NCI-H345 treated with DMSO at 0.1 percent for 48 hours (cell line): Measurements from ENCODE around the gene ARIH1.
A peak's percentile ranks its signal among the peaks of the same experiment; 100 is the strongest.
"Not testable (repeated sequence)": the region's sequence is repeated elsewhere in the genome, so short reads cannot be mapped to it uniquely, and the experiment has no call there.

ENCODE experiments used
- DNase-seq: peaks from one replicate; lab custom pipeline; 2025; ENCODE audit not compliant: unreplicated experiment; lab: John Stamatoyannopoulos, UW

Gene ARIH1

GRCh38 chr15:72593838-72594237 lies 119.7 kb downstream of the ARIH1 start:
- no peak for DNase-seq

DNA sequence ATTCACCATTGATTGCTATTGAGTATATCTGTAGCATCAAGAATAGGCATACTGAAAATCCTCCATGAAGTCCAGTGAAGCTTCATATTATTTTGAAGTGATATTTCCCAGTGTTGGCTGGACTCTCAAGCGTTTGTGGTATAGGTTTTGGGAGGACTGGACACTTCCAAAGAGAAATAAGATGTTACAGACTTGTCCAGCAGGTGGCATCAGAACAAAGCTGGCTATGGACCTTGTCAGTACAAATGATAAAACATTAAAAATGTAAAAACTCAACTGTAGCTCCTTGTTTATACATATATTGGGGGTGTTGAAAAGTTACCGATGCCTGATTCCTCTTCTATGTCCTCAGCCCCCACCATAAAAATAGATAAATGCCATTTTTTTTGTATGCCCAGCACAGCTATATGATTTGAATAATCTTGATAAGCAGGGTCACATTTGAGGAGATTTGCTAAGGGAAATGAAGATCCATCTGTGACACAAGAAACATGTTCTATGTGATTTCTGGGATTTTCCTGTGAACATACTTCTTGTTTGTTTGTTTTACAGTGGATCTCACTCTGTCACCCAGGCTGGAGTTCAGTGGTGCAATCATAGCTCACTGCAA lies 125.8 kb downstream of the ARIH1 start:
- peak; percentile 6 for DNase-seq

DNA sequence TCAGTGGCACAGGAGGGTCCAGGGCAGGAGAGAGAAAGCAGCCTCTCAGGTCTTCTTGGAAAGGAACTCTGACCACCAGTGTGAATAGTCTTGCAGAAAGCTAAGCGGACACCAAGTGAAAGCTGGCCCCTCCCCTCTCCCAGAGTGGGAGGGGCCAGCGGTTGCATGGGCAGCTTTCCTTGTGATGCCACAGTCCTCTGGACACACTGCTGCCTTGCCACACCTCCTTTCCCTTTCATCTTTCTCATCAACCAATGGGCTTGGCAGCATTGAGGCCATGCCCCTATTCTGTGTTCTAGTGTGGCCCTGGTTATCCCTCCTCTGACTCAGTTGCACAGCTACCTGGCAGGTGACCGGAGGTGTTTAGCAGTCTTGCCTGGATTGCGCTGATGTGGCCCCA lies 130.7 kb downstream of the ARIH1 start:
- no peak for DNase-seq

DNA sequence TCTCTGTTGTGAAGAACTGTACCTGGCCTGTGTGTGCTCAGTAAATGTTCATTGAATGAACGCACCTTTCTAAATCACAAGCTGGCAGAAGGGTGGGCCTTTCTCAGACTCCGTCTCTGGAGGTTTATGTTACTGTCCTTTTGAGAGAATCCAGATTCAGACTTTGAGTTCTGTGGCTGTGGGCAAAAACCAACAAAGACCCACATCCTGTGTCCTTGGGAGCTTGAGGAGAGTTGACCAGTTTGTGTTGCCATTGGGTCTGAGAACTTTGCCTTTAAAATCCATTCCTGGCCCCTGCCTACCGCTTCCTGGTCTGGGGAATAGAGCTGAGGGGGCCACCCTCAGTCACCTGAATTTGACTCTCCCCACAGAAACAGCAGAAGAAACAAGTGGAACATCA lies 134.0 kb downstream of the ARIH1 start:
- not testable (repeated sequence) for DNase-seq

DNA sequence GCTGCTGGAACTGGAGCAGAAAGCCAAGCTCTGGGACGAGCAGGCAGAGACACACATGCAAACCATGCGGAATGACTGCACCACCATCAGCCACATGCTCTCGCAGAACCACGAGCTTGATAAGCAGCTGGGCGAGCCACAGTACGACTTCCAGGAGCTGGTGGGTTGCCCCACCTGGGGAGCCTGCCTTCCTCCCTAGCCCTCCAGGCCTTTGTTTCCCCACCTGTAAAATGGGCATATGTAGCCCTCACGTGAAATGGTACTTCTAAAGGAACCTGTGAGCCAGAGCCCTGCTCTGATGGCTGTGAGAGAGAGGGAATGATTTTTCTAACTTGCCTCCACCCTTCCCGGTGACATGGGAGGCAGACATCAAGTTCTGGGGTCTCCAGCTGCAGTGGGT lies 135.7 kb downstream of the ARIH1 start:
- no peak for DNase-seq

DNA sequence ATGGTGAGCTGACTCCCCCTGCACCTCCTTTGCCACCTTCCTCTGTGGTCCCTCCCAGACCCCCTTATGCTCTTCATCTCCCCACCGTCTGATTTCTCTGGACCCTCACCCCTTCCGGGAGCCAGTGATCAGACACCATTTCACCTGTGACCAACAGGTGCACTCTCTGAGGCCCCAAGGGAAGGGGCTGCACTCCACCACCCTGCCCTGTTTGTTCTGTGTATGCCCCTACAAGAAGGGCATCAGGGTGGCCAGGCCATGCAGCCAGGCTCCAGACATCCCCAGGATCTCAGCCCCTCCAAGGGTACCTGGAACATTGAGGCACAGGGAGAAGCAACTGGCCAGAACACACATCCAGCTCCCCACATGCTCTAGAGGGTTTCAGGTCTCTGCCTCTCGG lies 138.2 kb downstream of the ARIH1 start:
- DNase-seq: not testable (repeated sequence)

DNA sequence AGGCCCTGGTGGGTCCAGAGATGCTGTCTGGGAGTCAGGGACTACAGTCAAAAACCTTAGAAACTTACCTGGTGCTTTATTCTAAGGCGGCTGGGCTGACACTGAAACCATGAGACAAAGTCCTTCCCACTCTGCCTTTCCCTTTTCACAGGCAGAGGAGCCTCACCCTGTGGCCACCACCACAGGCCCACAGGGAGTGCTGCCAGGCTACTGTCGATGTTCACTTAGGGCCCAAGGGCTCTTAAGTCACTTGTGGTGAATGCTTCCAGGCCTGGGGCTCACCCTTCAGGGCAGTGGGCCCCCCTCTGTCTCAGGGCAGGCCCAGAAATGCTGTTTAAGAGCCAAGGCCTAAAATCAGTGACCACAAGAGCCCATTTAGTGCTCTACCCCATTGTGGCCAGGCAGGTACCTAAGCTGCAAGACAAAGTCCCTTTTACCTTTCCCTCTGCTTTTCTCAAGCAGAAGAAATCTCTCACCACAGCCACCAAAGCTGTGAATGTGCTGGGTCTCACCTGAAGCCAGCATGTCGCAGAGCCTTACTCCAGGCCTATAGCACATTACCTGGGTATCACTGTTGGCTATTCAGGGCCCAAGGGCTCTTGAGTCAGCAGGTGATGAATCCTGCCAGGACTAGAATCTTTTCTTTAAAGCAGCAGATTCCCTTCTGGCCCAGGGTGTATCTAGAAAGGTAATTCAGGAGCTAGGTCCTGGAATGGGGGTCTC lies 140.8 kb downstream of the ARIH1 start:
- DNase-seq: no peak

- DNase-seq: peak; percentile 29
Observed at GRCh38 chr15:72615533-72616233, 141.6 kb downstream of the ARIH1 start.

DNA sequence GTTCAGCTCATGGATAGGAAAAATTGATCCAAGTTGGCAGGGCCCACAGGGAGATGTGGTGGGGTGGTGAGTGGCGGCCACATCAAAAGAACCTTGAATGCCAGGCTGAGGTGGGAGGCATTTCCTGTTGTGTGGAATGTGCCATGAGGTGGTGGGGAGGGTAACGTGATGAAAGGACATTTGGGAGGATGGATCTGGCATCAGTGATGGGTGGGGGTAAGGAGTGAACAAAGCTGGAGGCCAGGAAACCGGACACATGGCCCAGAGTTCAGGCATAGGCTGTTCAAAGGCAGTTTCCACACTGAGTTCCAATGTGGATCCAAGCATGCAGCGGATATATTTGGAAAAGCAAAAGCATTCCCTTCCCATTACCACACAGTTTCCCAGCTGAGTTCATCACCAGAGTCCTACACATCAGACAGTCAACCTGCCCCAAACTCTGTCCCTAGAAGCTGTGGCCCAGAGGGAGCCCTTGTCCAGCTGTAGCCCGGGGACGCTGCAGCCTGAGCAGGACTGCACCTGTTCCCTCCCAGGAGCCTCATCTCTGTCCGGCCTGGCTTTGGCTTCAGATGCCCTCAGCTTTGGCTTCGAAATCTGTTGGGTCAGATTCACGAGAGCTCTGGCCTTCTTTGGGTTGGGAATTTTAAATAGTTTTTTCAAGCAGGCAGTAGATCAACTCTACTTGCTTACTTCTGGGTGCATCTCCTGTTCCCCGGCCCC lies 142.5 kb downstream of the ARIH1 start:
- DNase-seq: no peak

DNA sequence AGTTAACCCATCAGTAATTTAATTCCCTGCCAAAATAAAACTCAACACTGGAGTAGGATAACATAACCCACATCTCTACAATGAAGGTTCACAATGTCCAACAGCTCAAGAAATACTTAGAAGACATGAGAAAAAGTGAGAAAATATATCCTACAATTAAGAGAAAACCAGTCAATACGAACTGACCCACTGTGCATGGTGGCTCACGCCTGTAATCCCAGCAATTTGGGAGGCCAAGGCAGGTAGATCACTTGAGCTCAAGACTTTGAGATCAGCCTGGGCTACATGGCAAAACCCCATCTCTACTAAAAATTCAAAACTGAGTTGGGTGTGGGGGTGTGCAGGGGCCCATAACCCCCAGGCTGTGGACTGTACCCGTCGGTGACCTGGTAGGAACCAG lies 149.7 kb downstream of the ARIH1 start:
- DNase-seq: not testable (repeated sequence)

DNA sequence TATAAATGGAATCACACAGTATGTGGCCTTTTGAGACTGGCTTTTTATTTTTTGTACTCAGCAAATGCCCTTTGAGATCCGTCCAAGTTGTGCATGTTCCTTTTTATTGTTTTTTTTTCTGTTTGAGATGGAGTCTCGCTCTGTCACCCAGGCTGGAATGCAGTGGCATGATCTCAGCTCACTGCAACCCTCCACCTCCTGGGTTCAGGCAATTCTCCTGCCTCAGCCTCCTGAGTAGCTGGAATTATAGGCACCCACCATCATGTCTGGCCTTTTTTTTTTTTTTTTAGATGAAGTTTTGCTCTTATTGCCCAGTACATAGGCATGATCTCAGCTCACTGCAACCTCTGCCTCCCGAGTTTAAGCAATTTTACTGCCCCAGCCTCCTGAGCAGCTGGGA lies 152.0 kb downstream of the ARIH1 start:
- not testable (repeated sequence) for DNase-seq

DNA sequence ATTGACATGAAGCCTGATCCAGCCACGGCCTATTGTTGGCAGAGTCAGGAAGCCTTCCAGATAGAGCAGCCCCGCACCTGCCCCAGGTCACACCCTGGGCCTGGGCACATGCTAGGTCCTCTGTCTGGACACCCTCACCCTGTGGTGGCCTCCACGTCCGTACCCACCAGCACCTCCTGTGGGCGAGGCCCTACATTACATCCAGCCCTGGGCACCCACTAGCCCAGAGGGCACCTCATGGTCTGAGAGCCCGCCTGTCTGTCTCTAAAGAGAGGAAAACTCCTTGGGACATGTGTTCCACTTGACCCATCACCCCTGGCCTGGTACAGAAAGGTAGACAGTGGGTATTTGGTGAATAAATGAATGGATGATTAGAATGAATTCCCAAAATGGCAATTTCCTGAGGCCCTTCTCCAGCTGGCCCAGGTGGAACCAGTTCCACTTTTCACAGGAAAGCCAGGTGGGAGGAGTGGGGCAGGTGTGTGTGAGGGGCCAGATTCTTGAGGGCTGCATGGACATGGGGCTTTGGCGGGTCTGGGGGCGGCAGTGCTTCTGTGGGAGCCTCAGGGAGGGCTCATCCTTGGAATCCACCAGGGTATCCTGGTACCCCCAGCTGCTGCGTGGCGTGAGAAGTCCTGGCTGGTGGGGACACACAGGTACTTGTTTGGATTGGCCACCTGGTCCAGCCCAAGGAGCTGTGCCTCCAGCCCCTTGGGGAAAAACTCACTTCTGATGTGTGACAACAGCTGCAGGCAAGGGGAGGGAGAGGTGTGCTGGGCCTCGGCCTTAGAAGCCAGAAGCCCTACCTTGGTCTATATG lies 154.3 kb downstream of the ARIH1 start:
- DNase-seq: not testable (repeated sequence)

DNA sequence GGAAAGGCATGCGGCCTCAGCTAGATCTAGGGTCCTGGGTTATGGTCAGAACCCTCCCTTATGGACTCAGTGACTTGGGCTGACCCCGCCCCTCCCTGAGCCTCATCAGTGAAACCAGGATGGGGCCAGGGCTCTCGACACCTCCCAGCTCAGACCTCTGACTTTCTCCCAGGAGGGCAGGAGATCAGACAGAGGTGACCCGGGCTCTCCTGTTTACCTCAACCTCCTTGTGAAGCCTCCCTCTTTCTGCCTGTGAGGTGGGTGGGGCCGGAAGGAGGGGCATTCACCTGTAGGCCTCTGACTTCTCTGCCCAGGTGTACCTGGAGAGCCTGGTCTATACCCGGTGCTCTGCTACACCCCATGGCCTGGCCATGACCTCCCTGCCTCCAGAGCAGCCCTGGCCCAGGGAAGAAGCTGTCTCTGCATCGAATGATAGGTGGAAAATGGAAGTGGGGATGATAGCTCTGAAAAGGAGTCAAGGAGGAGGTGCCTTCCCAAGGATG lies 155.0 kb downstream of the ARIH1 start:
- not testable (repeated sequence) for DNase-seq

DNA sequence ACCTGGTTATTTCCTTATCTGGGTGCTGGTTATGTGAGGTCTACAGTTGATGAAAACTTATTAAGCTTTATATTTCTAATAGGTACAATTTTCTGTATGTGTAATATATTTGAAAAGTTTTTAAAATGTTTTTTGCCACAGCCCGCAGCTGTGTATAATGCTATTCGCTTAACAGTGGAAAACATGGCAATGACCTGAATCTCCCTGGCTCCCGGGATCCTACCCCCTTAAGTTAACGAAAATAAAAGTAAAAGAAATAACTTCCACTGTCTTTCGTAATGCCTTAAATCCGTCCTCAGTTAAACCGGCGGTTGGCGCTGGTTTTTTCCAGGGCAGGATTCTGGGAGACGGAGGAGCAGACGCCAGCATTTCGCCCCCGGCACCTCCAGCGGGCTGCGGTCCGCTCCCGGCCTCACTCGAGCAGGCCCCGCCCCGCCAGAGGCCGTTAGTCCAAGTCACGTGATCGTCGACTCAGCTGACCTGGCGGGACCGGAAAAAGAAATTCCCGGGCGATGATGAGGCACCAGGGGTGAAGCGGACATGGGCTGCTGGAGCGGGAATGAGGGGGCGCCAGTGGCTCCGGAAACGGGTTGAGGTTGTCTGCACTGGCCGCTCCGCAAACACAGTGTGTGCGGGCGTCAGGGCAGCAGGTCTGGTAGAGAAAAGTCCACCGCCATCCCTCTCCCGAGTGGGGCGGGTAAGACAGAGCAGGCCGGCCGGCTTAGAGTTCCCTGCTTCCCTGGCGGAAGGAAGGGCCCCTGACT lies 162.6 kb downstream of the ARIH1 start:
- not testable (repeated sequence) for DNase-seq

DNA sequence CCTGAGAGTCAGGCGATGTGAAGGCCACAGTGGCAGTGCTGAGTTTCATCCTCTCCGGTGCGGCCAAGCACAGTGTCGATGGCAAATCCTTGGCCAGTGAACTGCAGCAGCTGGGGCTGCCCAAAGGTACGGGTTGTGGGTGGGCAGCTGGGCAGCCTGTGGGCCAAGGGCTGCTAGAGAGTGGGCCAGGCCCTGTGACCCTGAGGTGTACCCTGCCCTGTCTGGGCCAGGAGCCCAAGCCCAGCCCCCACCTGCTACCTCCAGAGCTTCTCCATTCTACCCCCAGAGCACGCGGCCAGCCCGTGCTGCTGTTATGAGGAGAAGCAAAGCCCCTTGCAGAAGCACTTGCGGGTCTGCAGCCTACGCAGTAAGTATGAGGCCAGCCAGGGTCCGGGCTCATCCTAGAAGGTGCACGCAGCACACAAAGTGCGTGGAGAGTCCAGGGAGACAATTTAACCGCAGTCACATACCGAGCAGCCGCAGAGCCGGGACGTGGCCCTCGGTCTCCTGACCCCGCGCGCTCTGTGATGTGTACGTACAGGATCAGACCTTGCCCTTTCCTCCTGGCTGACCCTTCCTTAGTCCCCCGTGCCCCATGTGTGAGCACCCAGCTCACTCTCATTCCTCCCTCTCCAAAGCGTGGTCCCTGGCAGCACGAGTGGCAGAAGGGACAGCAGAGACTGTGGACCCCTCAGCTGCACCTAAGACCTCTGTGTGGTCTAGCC lies 165.8 kb downstream of the ARIH1 start:
- not testable (repeated sequence) for DNase-seq

- not testable (repeated sequence) for DNase-seq
Observed at GRCh38 chr15:72642271-72642670, 168.1 kb downstream of the ARIH1 start.

- DNase-seq: not testable (repeated sequence)
Observed at GRCh38 chr15:72648631-72649253, 174.6 kb downstream of the ARIH1 start.
